SKM-1 treated with dmso at 0.1 percent for 144 hours (cell line): ENCODE data around the gene USH1G.
"Not testable (repeated sequence)": the region's sequence is repeated elsewhere in the genome, so short reads cannot be mapped to it uniquely, and the experiment has no call there.

Source experiments
- DNase-seq: peaks from one replicate; lab custom pipeline; 2025; ENCODE audit not compliant: unreplicated experiment; lab: John Stamatoyannopoulos, UW

The USH1G gene

GRCh38 chr17:74877592-74878548 lies 45.2 kb downstream of the USH1G start:
- no peak for DNase-seq

- DNase-seq, result no peak
Observed at GRCh38 chr17:74875977-74876593, 47.0 kb downstream of the USH1G start.

DNA sequence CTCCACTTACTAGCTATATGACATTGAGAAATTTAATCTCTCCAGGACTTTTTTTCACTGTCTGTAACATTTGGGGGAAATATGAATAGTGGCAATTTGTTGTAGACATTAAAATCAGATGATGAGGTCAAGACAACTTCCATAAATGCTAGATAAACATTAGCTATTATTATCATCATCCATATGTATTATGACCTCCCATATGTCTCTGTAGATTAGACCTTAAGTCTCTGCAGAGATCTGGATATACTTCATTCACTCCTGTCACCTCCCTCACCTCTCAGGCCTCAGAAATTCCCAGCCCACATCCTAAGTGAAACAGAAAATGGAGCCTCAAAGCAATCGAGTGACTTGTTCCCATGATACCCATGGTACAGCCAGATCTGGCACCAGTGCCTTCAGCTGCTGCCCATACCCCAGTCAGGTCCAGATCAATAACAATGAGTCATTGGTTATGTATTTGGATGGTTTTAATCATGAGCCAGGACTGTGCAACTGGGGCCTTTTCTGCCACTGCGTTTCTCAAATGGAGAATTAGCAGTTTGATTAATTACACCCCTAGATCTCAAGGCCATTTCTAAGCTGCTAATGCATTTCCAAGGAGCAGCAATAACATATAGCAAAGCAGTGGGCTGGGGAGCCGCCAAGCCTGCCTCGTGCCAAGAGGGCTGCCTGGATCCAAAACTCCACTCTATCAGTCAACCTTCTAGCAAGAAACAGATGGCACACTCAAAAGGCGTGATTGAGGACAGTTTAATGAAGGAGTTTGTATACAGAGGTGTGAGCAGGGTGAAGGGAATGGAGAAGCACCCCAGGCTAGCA lies 47.7 kb downstream of the USH1G start:
- no peak for DNase-seq

DNA sequence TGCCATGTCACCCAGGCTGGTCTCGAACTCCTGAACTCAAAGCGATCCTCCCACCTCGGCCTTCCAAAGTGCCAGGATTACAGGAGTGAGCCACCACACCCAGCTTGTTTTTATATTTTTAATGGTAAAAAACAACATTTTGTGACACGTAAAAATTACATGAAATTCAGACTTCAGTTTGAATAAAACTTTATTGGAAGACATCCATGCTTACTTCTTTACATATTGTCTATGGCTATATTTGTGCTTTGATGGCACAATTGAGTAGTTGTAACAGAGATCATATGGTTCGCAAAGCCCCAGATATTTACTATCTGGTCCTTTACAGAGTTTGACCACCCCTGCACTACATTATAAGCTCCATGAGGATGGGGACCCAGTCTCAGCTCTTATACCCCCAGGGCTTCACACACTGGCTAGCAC lies 48.4 kb downstream of the USH1G start:
- DNase-seq, result no peak

- DNase-seq, result no peak
Observed at GRCh38 chr17:74873874-74874614, 49.0 kb downstream of the USH1G start.

DNA sequence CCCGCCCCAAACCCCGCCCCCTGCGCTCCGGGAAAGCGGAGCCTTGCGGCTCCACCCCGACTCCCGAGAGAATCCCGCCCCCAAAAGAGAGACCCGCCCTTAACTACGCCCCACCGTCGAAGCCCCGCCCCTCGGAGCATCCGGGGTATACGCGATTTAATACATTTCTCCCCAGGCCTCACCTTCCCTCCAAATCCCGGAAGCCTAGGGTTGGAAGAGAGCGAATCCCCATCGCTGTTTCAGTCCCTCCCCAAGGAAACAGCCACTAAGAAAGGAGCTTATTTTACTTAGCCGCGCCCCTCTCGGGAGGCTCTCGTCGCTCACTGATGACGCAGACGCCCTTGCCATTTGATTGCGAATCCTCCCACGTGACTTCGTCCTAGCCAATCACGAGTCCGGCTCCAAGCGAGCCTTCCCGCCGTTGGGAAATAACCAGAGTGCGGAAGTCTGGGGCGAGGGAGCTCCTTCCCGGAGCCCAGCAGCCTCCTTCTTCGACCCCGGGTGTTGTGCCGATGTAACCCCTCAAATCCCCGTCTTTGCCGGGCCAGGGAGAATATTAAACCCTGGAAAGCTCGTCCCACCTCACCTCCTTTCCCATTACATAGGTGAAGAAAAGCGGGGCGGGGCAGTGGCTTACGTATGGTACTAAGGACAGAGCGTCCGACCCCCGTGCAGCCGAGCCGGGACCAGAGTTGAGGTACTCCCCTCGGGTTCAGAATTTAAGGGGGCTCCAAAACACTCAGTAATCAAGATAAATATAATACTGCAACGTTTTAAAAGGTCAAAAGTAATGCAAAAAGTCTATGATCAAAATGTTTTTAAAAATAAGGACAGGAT lies 49.8 kb downstream of the USH1G start:
- peak; percentile 99 for DNase-seq

- no peak for DNase-seq
Observed at GRCh38 chr17:74872313-74873036, 50.6 kb downstream of the USH1G start, which contains the start of gene FDXR. TSS of gene FDXR (minus strand) at chr17:74872994. CDS start at chr17:74872944, 50 bp downstream.

GRCh38 chr17:74871356-74872076 lies 51.5 kb downstream of the USH1G start:
- no peak for DNase-seq

GRCh38 chr17:74870512-74870911 lies 52.5 kb downstream of the USH1G start:
- no peak for DNase-seq

GRCh38 chr17:74870028-74870427 lies 53.0 kb downstream of the USH1G start:
- not testable (repeated sequence) for DNase-seq

- no peak for DNase-seq
Observed at GRCh38 chr17:74868908-74869255, 54.2 kb downstream of the USH1G start.

GRCh38 chr17:74868251-74868907 lies 54.7 kb downstream of the USH1G start:
- DNase-seq, result no peak

DNA sequence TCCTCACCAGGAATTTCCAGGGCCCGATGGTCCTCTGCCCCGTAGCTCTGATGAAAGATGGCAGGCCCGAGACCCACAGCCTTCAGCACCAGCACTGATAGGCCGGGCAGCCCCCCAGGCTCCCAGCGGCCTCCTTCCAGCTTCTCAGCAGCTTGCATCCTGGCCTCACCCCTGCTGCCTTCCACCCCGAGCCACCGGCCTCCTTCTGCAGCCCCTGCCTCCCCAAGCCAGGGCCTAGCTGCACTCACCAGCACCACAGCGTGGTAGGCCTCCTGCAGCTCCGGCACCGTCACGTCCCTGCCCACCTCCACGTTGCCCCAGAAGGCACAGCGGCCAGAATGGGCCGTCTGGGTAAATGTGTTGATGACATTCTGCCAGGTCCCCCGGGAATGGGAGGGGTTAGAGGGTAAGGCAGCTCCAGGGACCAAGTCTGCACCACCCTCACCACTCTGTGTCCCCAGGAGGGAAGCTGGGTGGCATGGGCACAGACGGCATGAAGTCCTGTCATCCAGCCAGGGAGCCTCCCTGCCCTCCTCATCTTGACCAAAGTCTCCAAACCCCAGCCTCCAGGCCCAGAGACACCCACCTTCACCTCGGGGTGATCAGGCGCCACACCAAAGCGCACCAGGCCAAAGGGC lies 56.7 kb downstream of the USH1G start:
- no peak for DNase-seq
